Measurements from ENCODE around the gene MSH5.
"Not testable (repeated sequence)": the region's sequence is repeated elsewhere in the genome, so short reads cannot be mapped to it uniquely, and the experiment has no call there.

MSH5 gene

DNA sequence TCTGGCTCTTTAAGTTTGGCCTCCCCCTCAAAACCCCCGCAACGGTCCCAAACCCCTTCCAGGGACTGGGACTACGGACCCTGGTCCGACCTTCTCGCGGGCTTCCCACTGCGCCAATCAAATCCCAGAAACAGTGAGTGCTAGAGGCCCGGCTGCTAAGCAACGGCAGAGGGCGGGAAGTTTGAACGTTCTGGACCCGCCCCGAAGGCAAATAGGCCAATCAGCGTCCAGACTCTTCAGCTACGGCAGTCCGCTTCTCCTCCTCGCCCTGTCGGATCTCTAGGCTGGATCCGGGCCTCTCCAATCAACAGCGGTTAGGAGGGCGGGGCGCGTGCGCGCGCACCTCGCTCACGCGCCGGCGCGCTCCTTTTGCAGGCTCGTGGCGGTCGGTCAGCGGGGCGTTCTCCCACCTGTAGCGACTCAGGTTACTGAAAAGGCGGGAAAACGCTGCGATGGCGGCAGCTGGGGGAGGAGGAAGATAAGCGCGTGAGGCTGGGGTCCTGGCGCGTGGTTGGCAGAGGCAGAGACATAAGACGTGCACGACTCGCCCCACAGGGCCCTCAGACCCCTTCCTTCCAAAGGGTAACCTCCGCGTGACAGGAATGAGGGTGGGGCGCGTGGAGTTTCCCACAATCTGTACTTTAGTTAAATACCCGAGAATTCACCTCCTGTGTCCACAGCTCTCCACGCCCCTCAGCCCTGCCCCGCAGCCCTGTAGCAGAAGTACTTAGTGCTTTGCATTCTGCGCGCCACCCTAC lies at the start of gene MSH5:
Gene MSH5, plus strand, starts transcription at position 367 of the 758 bp plus-strand sequence. CDS start 462 bp downstream, outside the sequence.
- peak; percentile 97 for DNase-seq

DNA sequence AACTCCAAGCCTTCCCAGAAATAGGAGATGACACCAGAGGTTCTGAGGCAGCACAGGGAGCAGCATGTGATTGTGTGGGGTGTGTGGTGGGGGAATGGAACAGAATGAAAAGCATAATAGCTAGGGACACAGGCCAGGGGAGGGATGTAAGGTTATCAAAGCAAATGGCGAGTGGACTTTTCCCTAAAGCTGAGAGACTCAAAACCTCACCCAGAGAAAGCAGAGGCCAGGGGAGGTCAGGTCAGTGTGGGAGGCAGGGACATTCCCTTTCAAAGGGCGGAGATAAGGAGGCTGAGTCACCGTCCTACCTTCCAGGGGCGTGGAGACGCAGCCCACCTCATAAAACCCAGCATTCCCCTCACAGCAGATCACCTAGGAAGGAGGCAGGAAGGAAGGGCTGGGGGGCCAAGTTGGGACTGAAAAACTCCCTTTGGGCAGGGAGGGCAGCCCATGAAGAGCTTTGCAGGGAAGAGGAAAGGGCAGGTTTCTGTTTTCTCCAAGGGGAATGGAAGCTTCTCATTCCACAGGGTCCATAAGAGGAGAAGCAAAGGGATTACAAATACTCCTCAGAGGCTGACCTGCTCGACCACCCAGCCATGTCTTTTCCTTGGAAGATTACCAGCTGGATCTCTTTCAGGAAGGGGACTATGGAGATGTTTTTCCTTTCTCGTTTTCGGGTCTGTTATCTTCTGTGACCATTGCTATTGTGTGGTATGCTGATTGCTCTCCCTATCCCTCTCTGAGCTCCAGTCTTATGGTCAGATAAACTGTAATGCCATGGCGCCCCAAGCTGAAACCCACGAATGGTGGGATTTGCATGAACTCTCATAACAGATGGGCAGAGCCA lies 49.4 kb upstream of the MSH5 start:
- no peak for DNase-seq

DNA sequence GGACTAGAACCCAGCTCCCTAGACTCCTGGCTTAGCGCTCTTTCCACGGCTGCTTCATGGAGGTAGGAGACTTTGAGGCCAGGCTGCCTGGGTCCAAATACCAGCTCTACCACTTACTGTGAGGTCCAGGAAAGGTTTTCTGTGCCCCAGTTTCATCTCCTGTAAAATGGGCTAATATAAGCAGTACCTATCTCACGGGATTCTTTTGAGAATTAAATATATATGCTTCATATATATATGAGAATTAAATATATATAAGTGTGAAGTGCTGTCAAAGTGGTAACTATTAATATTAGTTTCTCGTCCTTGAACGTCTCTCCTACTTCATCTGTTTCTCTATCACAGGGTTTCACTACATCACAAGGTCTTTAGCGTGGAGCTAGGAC lies 48.7 kb upstream of the MSH5 start:
- DNase-seq, result no peak

DNA sequence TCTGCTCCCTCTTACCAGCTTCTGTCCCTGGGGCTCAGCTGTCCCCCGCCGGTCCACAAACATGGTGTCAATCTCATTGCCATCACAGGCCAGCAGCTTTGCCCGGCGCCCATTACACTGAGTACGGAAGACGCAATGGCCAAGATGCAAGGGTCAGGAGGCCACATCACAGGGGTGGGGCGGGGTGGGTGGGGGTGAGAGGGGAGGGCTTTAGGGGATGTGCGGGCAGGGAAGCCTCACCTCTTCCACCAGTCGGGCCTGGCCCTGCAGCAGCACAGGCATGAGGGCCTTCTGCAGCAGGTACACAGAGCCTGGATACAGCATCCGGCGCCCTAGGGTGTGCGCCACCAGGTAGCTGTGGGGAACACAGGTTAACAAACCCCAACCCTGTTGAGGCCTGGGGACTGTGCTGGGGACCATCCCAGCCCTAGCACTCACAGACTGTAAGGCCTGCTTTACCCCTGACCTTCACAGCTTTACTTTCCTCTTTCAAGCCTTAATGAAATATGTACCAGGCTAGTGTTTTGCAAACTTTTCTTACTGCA lies 48.2 kb upstream of the MSH5 start:
- no peak for DNase-seq

DNA sequence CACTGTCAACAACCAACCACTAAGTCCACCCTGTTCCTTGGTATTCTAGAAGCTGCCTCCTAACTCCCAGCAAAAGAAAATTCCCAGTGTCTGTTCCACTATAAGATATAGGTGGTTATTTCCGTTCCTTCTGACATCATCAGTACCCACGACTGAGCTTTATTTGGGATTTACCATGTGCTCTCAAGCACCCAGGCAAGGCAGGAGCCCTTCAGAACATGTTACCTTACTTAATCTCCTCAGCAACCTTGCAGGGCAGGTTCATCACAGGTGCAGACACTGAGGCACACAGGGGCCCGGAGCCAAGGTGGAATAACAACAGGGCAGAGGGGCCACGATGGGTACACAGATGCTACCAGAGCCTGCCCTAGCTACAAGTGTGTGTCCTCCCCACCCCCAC lies 47.5 kb upstream of the MSH5 start:
- DNase-seq, result no peak

DNA sequence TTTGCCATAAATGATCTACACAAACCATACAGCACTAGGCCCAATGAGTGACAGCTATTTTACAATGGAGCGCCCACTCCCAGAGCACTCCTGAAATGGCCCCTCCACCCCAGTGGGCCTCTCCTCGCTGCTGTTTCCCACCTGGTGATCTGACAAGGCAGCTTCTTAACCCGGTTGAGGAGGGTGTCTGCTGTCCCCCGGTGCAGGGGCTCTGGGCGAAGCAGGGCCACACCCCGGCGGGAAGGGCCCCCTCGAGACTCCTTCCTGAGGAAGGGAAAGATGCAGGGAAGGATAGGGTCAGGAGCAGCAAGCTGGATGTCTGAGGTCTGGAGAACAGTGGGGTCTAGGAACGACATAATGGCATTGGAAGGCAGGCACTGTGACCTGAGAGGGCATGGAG lies 46.9 kb upstream of the MSH5 start:
- DNase-seq, result no peak

DNA sequence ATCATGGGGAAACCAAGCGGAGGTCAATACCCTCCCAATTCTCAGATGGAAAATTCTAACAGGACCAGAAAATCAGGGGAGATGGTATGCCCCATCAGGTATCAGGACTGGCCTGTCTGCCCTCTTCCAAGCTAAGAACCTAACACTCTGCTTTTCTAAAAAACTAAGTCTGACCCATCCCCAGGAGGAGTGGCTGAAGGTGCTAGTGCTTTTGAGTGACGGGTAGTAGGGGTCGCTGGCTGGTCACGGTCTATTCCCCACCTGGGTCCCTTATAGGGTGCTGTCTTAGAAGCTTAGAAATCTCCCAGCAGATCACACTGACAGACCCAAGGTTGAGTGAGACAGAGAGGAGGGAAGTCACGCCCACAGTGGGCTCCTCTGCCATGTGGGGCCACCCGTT lies 46.3 kb upstream of the MSH5 start:
- no peak for DNase-seq

DNA sequence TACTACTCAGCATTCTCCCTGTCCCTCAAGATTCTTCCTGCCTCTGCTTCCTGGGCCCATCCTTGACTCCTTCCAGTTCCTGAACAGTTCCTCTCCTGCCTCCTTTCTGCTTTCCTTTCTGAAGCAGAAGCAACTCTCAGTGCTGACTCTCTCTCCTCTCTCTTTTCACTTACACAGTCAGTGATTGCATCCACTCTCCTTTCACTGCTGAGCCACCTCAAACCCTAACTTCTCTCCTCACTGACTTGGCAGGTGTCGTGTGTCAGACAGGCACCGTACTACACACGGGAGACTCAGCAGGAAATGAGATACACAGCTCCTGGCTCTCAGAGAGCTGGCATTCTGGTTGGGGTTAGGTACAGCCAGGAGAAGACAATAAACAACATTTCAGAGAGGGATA lies 42.2 kb upstream of the MSH5 start:
- no peak for DNase-seq

DNA sequence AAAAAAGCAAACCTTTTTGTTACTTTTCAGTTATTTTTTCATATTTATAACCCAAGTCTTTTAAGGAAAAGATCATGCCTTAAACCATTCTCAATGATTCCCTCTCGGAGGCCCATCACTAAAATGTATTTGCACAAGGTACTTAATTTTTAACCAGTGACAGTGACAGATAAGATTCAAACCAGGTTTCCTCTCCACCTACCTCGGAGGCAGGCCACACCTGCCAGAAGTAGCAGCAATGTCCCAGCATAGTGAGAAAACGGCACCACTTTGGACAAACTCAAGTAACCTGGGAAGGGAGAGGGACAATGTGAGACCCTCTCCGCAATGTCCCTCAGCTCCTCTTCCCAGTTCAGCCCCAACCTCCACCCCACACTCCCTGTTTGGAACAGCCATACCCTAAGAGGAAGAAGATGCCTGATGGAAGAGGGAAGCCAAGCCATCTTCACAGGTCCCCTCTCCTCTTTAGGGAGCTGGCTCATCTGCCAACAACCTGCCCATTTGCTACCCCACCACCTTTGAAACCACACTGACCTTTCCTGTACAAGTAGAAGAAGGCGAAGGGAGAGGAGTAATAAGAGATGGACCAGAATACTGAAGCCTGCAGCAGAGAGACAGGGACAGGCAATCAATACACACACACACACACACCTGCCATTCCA lies 38.9 kb upstream of the MSH5 start:
- no peak for DNase-seq

DNA sequence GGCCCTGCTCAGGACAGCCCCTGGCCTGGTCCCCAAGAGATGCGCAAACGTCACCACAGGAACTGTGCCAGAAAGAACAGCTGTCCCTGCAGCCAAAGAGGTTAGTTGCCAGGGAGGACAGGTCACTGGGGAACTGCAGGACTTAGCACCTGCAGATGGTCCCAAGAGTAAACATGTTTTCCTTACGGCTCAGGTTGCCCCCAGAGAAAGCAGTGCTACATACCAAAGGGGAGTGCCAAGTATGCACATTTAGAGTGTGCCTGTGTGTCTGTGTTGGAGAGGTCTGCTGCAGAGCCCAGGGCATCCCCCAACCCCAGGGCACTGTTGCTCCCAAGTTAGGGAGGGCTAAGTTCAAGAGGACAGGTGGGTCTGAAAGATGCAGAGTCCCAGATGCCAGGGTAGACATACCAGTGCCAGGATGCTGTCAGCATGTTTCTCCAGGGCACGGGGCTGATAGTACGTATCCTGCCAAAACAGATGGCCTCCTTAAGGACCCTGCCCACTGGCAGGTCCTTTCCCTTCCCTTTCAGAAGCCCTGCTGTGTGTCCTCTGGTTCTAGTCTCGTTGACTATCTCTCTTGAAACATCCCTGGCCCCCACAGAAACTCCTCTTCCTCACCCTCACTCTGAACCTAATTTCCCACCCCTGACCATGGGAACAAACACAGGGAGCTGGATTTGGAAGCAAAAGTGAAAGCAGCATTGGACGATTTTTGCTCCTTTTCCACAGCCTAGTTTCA lies 38.0 kb upstream of the MSH5 start:
- no peak for DNase-seq

DNA sequence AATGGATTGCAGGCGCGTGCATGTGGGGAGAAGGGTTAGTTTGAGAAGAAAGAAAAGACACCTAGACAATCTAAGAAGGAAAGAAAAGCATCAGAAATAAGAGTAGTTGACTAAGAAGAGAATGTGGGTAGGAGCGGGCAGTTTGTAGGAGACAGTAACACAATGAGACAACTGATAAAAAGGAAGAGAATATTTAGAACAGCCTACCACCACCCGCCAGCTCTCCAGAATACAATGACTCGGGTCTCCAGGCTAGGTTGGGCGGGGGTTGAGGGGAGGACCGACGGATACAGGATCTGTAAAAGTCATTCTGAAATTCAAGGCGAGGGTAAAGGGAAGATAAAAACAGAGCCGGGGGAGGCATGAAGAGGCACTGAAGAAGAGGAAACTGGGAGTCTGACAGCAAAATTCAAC lies 37.4 kb upstream of the MSH5 start:
- DNase-seq, result no peak

DNA sequence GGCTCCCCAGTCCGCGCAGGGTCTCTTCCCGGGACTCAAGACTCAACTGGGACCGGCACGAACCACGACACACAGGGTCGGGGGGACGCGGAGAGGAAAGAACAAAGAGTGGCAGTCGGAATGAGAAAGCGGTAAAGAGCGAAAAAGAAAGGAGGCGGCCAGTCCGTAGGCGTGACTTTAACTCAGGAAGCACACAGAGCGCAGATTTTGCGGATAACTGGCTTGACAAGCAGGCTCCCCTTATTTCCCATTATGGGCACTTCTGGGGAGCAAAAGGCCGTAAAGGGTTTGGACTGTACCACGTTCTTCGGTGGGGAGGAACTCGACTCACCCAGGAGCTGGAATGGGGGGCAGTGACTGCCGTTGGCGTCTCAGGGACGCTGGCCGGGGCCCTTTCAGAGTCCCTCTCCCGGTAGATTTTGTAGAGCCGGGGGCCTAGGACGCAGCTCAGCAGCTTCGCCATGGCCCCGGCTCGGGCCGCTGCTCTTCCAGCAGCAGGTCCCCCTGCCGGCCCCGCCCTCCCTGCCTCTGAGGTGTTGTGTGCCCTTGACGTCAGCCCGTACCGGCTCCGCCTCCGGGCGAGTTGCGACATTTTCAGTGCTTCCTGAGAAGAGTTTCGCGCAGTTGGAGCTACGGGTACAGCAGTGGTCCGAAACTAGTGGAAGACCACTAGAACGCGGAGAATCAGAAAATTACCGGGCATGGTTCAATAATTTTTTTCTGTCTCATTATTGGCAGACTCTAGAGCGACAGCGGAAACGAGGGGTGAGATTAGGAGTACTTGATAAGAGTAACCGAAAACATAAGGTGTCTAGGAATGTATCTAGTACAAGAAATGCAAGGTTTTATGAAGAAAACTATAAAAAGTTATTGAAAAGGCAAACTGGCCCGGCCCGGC lies 36.7 kb upstream of the MSH5 start, which contains the start of gene ABHD16A:
Gene ABHD16A, minus strand, starts transcription at position 506 of the 898 bp plus-strand sequence. Its CDS starts 43 bp downstream, at position 463.
- peak; percentile 97 for DNase-seq

DNA sequence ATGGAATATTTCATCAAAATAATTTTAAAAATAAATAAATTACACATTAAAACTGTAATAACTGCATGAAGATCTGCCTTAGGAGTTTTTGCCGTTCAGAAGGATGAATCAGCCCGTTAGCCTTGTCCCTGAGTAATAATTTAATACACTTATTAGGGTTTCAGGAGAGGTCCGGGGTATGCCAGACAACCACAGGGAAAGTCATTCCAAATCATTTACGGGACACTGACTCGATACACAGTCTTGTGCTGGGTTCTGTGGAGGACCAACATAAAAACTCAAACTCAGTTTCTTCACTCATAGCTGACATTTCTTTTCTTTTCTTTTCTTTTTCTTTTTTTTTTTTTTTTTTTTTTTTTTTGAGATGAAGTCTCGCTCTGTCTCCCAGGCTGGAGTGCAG lies 33.9 kb upstream of the MSH5 start:
- no peak for DNase-seq

DNA sequence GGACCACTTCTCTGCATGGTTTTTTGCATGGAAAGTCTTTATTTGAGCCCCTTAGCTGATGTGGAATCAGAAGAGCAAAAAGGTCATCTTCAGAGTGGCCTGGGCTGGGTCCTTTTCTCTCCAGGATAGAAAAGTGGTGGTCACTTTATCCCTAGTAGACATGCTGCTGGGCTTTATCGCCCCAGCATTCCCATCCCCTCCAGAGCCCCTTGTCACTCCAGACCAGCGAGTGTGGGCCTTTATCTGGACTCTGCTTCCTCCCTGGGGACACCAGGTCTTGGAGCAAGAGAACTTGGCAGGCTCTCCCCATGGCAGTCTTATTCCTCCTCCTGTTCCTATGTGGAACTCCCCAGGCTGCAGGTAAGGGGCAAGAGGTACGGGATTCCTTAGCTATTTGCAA lies 33.2 kb upstream of the MSH5 start, which contains the start of gene LY6G6F:
Gene LY6G6F, plus strand, starts transcription at position 268 of the 400 bp plus-strand sequence. Its CDS starts 41 bp downstream, at position 309.
- no peak for DNase-seq

DNA sequence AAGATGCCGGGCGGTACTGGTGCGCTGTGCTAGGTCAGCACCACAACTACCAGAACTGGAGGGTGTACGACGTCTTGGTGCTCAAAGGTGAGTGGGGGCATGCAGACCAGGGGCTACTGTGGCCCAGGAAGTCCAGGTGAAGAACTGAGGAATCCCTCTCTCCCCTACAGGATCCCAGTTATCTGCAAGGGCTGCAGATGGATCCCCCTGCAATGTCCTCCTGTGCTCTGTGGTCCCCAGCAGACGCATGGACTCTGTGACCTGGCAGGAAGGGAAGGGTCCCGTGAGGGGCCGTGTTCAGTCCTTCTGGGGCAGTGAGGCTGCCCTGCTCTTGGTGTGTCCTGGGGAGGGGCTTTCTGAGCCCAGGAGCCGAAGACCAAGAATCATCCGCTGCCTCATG lies 32.1 kb upstream of the MSH5 start:
- DNase-seq, result no peak

DNA sequence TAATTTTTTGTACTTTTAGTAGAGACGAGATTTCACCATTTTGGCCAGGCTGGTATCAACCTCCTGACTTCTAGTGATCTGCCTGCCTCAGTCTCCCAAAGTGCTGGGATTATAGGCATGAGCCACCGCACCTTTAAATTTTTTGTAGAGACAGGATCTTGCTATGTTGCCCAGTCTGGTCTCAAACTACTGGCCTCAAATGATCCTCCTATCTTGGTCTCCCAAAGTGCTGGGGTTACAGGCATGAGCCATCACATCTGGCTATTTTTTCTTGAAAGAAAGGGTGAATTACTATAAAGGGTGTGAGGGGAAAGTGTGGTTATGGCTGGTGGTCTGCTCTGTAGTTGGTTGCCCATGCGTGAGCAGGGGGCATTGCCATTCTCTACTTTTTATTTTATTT lies 31.6 kb upstream of the MSH5 start:
- no peak for DNase-seq

DNA sequence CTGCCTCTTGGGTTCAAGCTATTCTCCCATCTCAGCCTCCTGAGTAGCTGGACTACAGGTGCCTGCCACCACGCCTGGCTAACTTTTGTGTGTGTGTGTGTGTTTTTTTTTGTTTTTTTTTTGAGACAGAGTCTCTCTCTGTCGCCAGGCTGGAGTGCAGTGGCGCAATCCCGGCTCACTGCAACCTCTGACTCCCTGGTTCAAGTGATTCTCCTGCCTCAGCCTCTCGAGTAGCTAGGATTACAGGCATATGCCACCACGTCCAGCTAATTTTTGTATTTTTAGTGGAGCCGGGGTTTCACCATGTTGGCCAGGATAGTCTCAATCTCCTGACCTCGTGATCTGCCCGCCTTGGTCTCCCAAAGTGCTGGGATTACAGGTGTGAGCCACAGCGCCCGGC lies 30.6 kb upstream of the MSH5 start:
- not testable (repeated sequence) for DNase-seq

DNA sequence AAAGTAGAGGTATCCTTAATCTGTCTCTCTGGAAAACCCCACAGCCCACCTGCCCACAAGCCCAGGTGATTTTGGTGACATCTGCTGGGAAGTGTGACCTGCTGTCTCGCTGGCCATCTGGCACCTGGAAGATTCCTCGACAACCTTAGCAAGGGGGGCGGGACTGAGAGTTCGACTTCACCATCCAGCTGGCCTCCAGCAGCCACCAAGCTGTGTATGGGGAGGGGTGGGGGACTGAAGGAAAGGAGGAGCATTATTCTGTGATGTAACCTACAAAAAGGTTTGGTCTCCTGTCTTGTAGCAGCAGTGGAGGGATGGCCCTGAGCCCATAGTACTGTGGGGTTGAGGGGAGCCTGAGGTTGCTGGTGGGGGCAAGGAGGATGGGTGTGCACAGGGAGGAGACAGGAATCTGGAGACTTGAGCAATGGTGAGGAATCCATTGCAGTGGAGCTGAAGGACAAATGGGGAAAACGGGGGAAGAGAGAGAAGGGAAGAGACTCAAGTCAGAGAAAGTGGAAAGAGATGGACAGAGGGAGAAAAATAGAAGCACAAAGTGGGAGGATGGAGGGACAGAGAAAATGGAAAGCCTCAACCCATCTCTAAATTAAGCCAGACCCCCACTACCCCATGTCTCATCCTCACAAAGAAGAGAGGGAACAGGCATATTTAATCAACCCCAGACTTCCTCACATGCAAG lies 29.1 kb upstream of the MSH5 start:
- DNase-seq, result no peak

DNA sequence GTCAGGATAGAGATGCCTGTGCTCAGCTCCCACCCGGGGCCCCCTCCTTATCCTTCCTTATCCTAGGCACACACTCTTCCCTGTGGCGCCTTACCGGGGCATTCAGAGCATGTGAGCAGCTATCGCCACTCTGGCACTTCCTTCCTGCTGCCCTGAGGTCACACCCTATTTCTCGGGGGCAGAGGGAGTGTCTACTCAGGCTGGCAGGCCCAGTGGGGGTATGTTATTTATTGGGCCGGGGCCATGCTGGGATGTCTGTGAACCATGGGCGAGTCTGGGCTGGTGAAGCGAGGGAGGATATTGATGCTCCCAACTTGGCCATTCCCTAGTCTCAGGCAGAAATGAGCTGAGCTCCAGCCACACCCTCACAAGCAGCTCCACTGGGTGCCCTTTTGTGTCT lies 28.6 kb upstream of the MSH5 start:
- no peak for DNase-seq

DNA sequence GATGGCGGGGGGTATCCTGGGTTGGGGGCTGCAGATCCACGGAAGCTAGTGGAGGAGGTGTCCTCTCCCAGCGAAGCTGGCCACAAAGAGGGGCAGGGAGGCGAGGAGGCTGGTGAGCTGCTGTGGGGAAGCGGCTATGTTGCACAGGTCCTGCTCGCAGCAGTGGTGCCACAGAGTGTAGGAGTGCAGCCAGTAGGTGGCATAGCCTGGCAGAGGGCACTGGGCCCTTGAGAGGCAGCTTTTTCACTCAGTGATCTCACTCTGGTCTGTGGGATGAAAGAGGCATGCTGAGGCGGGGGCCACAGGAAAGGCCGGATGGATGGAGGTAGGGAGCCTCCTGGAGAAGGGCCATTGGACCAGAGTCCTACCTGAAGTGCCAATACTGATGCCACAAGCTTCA lies 27.5 kb upstream of the MSH5 start:
- DNase-seq, result no peak

DNA sequence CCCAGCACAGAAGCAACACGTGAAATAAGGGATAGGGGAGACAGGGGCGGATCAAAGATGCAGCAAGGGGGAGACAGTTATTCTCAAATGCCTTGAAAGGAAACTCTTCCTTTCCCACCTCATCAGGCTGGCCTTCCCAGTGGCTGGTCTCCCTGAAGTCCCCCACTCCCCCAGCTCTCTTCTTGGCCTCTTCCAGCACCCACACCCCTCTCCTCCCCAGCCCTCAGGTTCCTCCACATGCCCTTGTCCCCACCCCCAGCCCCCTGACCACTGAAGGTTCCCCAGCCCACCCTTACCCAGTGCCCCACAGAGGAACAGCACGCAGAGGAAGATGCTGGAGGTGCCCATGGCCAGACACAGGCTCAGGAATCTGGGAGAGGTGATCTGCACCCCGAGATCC lies 26.3 kb upstream of the MSH5 start:
- DNase-seq, result no peak

Measured in KG1 (cell line).